GM21360 (cell line): ENCODE results near the gene SUSD4.
"Not testable (repeated sequence)": the region's sequence is repeated elsewhere in the genome, so short reads cannot be mapped to it uniquely, and the experiment has no call there.

ENCODE experiments used
- ATAC-seq: cut with Tn5 transposase; IDR thresholded peaks from one replicate; pipeline ENCODE4 v1.9.1; 2021; ENCODE audit warnings: mild to moderate bottlenecking, moderate library complexity; ENCODE audit not compliant: unreplicated experiment

The SUSD4 gene

DNA sequence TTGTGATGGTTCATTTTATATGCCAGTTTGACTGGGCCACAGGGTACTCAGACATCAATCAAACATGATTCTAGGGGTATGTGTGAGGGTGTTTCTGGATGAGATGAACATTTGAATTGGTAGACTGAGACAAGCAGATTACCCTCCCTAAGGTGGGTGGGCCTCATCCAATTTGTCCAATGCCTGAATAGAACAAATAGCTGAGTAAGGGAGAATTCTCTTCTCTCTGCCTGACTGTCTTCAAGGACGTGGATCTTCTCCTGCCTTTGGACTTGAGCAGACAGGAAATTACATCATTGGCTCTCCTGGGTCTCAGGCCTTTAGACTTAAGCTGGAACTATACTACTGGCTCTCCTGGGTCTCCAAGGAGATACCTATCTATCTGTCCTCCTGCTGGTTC is 64.4 kb downstream of the SUSD4 start:
- ATAC-seq: no peak

DNA sequence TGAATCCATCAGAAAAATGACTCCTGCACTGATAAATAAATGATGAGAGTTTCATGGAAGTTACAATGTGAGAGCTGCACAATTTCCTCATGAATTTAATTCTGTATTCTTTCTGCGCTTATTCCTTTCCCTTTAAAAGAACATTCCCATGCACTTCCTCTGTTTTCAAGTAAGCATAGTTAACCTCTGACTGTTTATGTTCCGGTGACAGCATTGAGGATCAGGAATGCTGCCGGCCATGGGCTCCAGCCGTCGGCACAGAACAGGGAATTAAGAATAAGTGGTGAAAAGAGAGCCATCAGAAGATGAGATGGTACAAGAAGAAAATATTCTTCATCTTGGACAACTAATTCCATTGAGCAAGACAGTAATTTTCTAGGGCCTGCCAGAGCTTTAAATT is 65.3 kb downstream of the SUSD4 start:
- ATAC-seq: no peak

DNA sequence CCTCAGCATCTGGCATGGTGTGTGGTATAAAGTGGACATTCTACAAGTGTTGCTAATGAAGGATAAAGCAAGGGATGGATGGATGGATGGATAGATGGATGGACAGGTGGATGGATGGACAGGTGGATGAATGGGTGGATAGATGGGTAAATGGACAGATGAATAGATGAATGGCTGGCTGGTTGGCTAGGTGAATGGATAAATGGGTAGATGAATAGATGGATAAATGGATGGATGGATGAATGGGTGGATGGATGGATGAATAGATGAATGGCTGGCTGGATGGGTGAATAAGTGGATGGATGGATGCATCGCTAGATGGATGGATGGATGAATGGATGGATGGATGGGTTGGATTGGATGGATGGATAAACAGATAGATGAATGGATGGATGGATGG is 66.2 kb downstream of the SUSD4 start:
- ATAC-seq: no peak

DNA sequence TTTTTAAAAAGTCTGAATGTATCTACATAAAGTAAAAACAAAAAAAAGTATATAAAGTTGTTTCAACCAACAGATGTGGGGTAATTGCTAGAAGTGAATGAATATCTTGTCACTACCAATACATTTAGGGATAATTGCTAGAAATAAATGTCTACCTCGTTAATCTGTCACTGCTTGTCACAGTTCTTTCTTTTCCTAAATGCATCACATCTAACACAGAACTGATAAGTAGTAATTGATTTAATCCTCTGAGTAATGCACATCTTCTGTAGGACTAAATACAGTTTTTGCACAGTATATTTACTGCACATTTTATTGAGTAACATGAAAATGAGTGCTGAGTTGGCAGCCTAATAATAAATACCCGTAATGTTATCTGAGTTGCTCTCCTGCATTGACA is 72.2 kb downstream of the SUSD4 start:
- ATAC-seq: no peak

DNA sequence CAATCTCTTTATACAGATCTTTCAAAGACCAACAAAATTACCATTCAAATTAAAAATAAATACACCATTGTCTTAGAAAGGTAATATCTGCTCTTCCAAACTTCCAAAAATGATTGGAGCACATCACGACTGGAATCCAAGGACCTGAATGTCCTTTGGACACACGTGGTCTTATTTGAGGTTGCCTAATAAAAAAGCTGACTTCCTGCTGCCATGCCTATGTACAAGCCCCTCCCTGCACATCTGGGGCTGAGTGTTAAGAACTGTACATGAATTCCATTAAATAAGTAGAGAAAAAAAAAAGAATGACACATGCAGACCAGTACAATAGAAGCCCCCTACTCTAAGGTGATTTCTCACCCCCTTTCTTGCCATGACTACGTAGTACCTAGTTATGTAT is 73.6 kb downstream of the SUSD4 start:
- ATAC-seq: no peak

DNA sequence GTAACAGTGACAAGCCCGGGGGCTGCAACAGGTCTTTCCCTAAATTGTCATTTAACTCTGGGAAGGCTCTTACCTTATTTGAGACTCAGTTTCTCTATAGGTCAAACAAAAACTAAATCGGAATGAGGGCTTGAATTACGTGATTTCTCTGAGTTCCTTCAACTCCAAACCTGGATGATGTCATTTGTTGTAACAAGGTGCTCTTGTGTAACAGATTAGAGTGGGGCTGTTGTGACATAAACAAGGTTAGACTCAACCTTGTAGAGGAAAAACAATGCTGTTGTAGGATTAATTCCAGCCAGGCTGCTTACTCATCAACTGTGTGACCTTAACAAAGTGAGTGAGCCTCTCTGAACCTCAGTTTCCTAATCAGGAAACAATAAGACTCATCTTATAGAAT is 74.4 kb downstream of the SUSD4 start:
- ATAC-seq: no peak

DNA sequence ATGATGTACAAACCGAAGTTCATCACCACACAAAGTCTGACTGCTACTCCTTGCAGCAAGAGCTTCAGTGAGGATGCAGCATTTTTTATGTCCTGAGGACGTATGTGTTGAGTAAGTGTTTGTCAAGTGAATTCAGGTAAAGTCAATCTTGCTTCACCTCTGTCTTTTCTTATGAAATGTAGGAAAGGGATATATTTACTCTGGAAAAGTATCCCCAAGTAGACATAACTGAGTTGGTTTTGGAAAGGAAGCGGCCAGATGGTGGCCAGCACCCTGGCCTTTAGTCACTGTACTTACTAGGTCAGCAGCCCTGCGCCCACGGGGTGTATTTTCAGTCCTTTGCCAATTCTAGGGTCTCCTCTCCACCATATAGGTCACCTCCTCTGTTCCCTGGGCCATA is 75.2 kb downstream of the SUSD4 start:
- no peak for ATAC-seq

DNA sequence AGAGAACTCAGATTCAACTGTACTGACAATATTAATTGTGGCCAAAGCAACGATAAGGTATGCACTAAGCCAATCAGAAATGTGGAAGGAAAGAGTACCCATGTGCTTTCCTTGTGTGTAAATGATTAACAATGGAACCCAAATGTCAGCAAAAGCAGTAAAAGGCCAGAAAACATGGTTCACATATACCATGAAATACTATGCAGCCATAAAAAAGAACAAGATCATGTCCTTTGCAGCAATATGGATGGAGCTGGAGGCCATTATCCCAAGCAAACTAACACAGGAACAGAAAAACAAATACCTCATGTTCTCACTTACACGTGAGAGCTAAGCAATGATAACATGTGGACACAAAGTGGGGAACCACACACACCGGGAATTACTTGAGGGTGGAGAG is 78.5 kb downstream of the SUSD4 start:
- ATAC-seq: no peak

DNA sequence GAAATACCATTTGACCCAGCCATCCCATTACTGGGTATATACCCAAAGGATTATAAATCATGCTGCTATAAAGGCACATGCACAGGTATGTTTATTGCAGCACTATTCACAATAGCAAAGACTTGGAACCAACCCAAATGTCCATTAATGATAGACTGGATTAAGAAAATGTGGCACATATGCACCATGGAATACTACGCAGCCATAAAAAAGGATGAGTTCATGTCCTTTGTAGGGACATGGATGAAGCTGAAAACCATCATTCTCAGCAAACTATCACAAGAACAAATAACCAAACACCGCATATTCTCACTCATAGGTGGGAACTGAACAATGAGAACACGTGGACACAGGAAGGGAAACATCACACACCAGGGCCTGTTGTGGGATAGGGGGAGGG is 80.3 kb downstream of the SUSD4 start:
- not testable (repeated sequence) for ATAC-seq

DNA sequence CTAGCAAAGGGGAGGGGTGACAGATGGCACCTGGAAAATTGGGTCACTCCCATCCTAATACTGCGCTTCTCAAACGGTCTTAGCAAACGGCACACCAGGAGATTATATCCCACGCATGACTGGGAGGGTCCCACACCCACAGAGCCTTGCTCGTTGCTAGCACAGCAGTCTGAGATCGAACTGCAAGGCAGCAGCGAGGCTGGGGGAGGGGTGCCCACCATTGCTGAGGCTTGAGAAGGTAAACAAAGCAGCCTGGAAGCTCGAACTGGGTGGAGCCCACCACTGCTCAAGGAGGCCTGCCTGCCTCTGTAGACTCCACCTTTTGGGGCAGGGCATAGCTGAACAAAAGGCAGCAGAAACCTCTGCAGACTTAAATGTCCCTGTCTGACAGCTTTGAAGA is 85.7 kb downstream of the SUSD4 start:
- ATAC-seq: not testable (repeated sequence)

DNA sequence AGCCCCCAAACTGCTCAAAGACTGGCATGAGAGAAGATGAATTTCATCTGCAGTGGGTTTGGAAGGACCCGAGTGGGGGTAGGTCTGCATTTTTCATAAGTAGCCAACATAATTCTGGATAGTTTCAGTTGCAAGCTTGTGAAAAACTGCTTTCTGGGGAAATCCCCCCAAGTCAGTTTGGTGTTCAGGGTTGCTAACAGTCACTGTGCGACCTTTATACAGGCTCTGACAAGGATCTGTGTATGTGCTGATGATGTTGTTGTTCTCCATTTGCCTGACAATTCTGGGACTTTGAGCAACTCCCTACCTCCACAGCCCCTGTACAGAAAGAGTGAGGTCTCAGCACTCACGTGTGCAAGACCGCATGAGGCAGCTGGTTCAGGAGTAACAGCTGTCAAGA is 87.9 kb downstream of the SUSD4 start:
- no peak for ATAC-seq

DNA sequence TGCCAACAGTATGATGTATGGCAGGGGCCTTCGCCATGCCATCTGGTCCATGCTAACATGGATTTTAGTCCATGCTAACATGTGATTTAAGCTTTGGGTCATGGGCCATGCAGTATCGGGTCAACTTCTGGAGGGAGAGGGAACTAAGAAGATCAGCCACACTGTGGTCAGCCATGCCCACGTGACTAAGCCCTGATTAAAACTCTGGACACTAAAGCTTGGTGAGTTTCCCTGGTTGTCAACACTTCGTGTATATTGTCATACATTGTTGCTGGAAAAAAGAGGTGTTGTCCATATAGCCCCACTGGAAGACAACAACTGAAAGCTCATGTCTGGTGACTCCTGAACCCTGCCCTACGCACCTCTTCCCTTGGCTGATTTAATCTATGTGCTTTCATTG is 90.5 kb downstream of the SUSD4 start:
- no peak for ATAC-seq

DNA sequence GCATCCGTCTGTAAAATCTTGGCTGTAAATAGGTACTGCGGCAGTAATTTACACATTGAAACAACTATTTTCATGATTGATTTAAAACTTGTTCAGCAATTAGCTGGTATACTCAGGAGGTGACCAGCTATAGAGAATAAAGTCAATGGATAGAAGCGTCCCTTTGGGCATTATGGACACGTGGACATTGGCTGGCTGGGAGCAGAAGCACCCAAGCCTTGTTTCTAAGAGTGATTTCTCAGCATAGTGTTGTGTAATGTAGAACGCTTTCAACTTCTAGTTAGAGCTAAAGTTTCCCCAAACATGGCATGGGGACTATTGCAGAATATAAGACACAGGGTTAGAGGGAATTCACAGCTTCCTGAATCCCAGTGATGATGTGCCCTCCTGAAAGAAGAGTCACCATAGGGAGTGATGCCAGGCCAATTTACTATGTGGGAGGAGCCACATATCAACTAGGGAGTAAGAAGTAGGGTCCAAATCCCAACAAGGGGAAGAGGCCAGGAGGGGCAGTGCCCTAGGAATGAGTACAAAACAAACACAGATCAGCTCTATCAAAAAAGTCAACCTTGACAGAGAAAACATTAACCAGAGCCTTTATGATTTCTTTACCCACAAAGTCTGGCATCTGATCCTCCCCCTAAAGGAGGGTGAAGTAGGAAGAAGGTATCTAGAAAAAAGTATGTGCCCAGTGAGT is 92.7 kb downstream of the SUSD4 start:
- ATAC-seq: no peak

DNA sequence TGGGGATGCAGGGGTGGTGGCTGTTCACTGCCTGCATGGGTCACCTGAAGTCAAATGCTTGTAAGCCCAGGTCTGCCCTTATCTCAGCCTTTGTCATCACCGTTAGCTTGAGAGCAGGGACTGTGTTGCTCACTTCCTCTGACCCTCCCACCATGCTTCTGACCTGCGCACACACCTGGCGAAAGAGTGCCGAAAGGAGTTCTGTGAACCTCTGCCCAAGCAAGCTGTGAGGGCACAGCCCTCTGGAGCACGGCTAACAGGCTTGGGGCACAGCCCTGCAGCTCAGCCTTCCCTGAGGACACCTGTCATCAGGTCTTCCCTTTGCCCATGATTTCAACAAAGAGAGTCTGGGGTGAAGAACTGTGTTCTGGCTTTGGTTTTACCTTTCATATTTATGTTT is 93.8 kb downstream of the SUSD4 start:
- no peak for ATAC-seq

DNA sequence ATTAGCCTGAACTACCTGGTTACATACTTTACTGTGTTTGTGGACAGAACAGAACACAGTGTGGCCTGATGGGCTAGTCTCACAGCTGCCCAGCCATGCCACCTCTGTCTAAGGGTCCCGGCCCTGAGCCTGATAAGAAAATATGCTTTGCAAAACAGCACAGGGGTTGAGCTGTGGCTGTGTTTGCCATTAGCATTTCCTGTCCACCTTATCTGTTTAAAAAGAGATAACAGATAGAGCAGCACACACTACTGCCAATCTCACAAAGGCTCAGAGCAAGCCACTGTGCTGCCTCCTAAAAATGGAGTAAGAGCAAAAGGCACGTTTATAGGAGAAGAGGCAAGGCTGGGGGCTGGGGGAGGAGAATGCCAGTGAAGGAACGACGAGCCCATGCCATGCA is 95.0 kb downstream of the SUSD4 start:
- no peak for ATAC-seq

DNA sequence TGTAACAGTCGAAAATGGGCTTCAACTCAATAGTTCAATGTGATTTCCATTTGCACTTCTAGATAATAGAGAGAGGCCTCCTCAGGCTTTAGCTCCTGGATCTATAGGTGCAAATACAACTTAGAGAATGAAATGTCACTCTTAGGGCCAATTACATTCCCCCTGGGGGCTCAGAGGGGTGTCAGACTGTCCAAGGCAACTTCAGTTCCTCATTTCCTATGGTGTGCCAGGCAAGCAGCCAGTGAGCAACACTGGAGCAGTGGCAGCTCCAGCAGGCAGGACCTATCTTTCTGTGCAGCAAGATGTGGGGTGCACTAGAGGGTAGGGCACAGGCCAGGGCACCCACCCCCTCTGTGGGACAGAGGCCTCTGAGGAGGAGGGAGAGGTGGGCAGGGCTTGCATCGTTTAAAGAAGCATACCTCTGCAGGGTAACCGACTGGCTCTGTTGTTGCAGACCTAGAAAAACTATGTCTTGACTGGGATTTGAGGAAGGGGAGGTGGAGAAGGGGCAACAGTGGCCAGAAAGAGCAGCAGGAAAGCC is 97.3 kb downstream of the SUSD4 start:
- ATAC-seq: no peak

DNA sequence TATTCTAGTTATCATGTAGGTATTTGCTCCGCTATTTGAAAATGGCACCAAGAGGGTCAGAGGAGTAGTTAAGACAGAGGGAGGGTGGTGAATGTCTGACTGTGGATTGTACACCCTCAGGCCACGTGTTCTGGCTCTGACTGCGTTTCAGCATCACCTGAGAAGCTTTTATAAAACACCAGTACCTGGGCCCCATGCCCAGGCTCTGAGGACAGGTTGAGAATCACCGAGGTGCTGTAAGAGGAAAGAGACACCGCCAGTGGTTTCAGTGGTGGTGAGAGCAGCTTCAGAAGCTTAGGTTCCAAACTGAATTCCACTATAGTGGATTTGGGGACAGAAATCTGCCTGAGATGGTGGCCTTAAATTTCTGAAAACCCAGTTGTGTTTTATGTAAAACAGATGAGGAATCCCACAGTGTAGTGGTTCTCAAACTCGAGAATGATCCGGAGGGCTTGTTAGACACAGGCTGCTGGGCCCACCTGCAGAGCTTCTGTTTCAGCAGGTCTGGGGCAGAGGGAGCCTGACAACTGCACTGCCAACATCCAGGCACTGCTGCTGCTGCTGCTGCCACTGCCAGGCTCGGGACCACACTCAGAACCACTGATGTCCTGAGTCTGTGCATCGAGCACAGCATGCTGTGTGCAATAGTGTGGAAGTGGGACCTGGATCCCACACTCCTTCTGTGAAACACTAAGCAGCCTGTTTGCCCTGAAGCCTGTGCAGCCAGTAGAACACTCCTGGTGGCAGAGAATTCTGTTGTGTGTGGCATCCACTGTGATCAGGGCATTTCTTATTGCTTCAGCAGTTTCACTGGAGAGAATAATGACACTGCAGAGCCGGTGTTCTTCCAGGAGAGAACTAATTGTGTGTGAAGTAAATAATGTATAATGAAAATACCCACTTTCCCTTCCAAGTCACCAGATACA is 98.7 kb downstream of the SUSD4 start:
- ATAC-seq: no peak

DNA sequence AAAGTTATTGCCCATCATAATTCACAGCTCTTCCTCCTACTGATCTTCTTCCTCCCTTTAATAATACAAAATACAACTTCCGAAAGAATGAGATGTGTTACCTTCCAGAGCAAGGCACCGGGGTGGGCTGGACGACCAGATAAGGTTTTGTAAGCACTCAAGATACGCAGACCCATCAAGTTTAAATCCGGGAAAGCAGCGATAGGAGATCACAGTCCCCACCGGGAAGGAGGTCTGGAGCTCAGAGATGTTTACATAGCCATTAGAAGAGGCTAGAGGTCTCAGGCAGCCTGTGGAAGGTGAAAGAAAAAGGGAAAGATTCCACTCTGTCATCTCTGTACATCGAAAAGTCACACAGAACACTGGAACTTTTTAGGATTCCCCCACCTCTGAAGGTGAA is 99.4 kb downstream of the SUSD4 start:
- ATAC-seq: no peak

DNA sequence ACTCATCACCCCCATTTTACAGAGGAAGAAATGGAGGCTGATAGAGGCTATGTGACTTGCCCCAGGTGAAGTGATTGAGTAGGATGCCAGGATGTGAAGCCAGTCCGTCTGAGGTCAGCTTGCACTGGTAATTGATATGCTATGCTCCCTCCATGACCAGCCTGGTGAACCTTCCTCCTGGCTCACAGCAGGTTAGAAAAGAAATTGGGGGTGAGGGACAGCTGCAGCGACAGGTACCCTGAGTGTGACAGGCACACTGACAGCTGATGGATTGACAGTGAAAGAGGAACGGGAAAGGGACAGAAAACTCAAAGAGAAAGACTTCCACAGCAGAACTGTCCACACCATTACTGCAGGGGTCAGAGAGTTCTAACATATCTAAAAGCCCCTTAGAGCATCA is 102.1 kb downstream of the SUSD4 start:
- no peak for ATAC-seq

DNA sequence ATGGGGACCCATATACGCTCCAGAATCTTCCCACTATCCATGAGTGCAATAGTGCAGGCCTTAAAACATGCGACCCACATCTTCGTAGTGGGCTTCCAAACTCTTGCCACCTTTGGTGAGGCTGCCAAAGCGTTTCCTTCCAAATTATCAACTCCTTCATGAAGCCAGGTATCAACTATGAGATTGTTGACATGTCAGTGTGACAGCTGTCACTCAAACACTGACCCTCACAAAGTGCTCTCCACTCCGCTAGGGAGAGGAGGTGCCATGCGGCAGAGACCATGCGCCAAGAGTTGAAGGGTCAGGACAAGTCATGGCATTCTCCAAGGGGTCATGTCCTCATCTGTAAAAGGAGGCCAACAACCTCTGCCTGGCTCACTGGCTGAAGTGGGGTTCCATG is 103.3 kb downstream of the SUSD4 start:
- ATAC-seq: no peak

DNA sequence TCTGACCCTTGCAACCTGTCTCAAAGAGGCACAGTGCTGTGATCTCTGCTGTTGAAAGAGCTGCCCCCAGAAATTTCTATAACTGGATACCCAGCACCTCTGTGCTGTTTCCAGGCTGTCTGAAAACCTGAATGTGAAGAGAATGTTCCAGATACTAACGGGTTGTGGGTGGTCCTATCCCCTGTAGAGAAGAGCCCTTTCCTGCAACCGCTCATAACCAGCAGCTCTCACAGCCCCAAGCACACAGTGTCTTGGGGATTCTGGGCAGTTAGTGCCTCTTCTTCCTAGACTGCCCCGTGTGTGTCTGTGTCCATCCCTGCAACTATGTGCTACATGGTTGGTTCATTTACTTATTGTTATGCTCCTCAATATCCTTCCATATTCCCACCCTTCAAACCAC is 104.5 kb downstream of the SUSD4 start:
- no peak for ATAC-seq

DNA sequence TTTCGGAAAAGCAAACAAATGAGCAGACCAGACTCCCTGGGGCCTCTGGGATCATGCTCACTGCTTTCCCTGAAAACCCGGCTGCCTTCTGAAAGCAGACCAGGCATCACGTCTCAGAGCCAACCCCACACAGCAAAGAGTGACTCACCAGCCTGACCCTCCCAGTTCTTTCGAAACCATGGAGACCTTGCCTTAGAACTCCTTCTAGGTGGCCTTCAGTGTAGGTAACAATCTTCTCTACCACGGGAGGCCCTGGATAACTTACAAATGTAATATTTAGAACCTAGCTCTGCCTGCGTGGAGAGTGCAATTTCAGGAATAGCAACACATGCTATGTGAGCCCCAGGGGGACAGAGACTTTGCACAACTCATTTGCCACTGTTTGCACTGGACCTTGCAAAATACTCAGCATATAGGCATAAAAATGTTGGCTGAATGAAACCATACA is 105.2 kb downstream of the SUSD4 start:
- no peak for ATAC-seq
